Measurements from ENCODE around the gene NUP85. TPM values are rescaled to one million over a fixed set of nuclear protein-coding genes. Genes with fewer than 3 reads are reported as not detected.

The NUP85 gene
- total RNA-seq, 1 donor from 2014 or later = 44.3 TPM

DNA sequence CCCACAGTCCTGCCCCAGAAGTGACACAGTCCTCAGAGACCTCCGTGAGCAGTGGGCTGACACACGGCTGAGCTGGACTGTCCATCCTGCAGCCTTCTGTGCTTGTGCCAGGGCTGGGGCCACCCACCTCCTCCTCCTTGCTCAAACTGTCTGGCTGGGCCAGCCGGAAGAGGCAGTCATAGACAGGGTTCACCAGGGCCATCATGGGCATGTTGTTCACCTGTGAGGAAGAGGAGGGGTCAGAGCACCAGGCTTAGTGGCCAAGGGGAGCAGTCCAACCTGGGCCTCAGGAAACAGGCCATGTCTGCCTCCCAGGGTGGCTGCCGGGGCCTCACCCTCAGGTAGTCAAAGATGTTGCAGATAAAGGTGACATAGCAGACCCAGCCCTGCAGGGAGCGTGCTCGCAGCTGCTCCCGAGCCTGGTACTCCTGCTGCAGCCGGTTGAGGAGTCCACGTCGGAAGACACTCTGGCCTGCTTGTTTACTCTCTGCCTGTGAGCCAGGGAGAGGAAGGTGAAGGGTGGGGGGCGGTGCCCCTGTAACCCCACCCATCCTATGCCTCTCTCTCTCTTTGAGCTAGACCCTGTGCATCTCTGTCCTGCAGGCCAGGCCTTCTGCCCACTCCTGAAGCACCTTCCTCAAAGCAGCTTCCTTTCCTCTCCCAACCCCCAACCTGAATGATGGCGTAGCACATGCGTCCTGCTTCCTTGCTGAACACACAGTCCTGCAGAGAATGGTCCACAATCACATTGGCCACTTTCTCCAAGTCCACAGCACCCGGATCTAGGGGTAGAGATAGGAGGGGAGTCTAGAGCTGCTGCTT lies 62.1 kb downstream of the NUP85 start:
- DNase-seq (ENCODE audit: low read depth) (no peak), FAIRE-seq (no peak)
- H3K36me3 ChIP-seq (ENCODE audit: insufficient read depth, low read length) = peaks cover 23% of the 10 kb centered on the region
- H3K4me3 Mint-ChIP-seq (ENCODE audit: unreplicated experiment) = no peak overlapping the region
- no peak overlapping the region for H2AFZ ChIP-seq (ENCODE audit: low read depth, low read length)
- peaks cover 15% of the 10 kb centered on the region for H3K79me2 ChIP-seq (ENCODE audit: insufficient read depth, low read length)
- no peaks in the 10 kb centered on the region for H3K27me3 Mint-ChIP-seq (ENCODE audit: low read depth, unreplicated experiment)
- H3K9ac ChIP-seq (ENCODE audit: low read length) = no peak overlapping the region
- H3K27ac Mint-ChIP-seq (ENCODE audit: unreplicated experiment) = no peak overlapping the region
- peaks cover 5% of the 10 kb centered on the region for H3K36me3 Mint-ChIP-seq (ENCODE audit: low read depth, unreplicated experiment)
- H3K27me3 ChIP-seq (ENCODE audit: insufficient read depth, low read length) = no peaks in the 10 kb centered on the region
- H3K4me1 ChIP-seq (ENCODE audit: insufficient read depth, low read length) = peaks cover 22% of the 10 kb centered on the region
- TF ChIP-seq EZH2 (IDR thresholded peaks at IDR 0.05; ENCODE audit: insufficient read depth, low read length) = no peak
- TF ChIP-seq, protein P1, sequence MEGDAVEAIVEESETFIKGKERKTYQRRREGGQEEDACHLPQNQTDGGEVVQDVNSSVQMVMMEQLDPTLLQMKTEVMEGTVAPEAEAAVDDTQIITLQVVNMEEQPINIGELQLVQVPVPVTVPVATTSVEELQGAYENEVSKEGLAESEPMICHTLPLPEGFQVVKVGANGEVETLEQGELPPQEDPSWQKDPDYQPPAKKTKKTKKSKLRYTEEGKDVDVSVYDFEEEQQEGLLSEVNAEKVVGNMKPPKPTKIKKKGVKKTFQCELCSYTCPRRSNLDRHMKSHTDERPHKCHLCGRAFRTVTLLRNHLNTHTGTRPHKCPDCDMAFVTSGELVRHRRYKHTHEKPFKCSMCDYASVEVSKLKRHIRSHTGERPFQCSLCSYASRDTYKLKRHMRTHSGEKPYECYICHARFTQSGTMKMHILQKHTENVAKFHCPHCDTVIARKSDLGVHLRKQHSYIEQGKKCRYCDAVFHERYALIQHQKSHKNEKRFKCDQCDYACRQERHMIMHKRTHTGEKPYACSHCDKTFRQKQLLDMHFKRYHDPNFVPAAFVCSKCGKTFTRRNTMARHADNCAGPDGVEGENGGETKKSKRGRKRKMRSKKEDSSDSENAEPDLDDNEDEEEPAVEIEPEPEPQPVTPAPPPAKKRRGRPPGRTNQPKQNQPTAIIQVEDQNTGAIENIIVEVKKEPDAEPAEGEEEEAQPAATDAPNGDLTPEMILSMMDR (IDR thresholded peaks at IDR 0.05; ENCODE audit: insufficient read depth, low read depth, low read length) = no peak
- no peak overlapping the region for H3K27ac ChIP-seq (ENCODE audit: low read depth, low read length)
- H3K4me2 ChIP-seq (ENCODE audit: low read length) = no peak overlapping the region
- peaks cover 18% of the 10 kb centered on the region for H4K20me1 ChIP-seq (ENCODE audit: insufficient read depth, low read length)
- peaks cover 7% of the 10 kb centered on the region for H3K4me1 Mint-ChIP-seq (ENCODE audit: low read depth, unreplicated experiment)
- no peak overlapping the region for H3K4me3 ChIP-seq (ENCODE audit: insufficient read depth, low read depth, low read length)
- no peaks in the 10 kb centered on the region for H3K9me3 ChIP-seq (ENCODE audit: insufficient read depth, low read depth, low read length)
- H3K9me3 Mint-ChIP-seq (ENCODE audit: unreplicated experiment) = no peaks in the 10 kb centered on the region

DNA sequence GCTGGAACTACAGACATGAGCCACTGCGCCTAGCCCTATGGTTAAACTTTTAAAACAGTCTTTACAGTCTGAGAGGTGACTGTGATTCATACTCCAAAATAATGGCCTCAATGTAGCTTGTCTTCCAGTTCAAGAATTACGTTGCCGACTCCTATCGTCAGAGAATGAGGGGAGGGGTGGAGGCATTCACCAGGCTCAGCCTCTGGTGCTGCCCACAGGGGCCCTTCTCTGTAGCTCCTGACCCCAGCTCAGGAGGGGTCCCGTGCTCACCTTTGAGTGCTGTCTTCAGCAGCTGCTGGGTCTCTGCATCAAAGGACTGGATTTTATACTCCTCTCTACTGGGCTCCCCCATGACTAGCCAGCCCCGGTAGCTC lies 64.4 kb downstream of the NUP85 start:
- peaks cover 35% of the 10 kb centered on the region for H3K4me1 ChIP-seq (ENCODE audit: insufficient read depth, low read length)
- peaks cover 5% of the 10 kb centered on the region for H3K36me3 Mint-ChIP-seq (ENCODE audit: low read depth, unreplicated experiment)
- H3K27ac Mint-ChIP-seq (ENCODE audit: unreplicated experiment) = no peak overlapping the region
- no peaks in the 10 kb centered on the region for H3K9me3 ChIP-seq (ENCODE audit: insufficient read depth, low read depth, low read length)
- DNase-seq (ENCODE audit: low read depth) (no peak), FAIRE-seq (no peak)
- peaks cover 9% of the 10 kb centered on the region for H3K36me3 ChIP-seq (ENCODE audit: insufficient read depth, low read length)
- peaks cover 23% of the 10 kb centered on the region for H4K20me1 ChIP-seq (ENCODE audit: insufficient read depth, low read length)
- H2AFZ ChIP-seq (ENCODE audit: low read depth, low read length) = peak overlapping the region; percentile 80
- peak overlapping the region; percentile 72 for H3K4me3 ChIP-seq (ENCODE audit: insufficient read depth, low read depth, low read length)
- TF ChIP-seq, protein P1 (IDR thresholded peaks at IDR 0.05; ENCODE audit: insufficient read depth, low read depth, low read length) = no peak
- peak overlapping the region; percentile 93 for H3K4me2 ChIP-seq (ENCODE audit: low read length)
- H3K27ac ChIP-seq (ENCODE audit: low read depth, low read length) = no peak overlapping the region
- H3K27me3 Mint-ChIP-seq (ENCODE audit: low read depth, unreplicated experiment) = no peaks in the 10 kb centered on the region
- peak overlapping the region; percentile 81 for H3K4me3 Mint-ChIP-seq (ENCODE audit: unreplicated experiment)
- no peaks in the 10 kb centered on the region for H3K9me3 Mint-ChIP-seq (ENCODE audit: unreplicated experiment)
- peaks cover 5% of the 10 kb centered on the region for H3K4me1 Mint-ChIP-seq (ENCODE audit: low read depth, unreplicated experiment)
- no peaks in the 10 kb centered on the region for H3K79me2 ChIP-seq (ENCODE audit: insufficient read depth, low read length)
- H3K9ac ChIP-seq (ENCODE audit: low read length) = peak overlapping the region; percentile 92
- H3K27me3 ChIP-seq (ENCODE audit: insufficient read depth, low read length) = no peaks in the 10 kb centered on the region
